ENCODE results near the gene CASKIN2. TPM values are rescaled to one million over a fixed set of nuclear protein-coding genes. Genes with fewer than 3 reads are reported as not detected.

The CASKIN2 gene
- total and polyA plus RNA-seq, 2 donors, result 1.0 to 5.4 TPM

DNA sequence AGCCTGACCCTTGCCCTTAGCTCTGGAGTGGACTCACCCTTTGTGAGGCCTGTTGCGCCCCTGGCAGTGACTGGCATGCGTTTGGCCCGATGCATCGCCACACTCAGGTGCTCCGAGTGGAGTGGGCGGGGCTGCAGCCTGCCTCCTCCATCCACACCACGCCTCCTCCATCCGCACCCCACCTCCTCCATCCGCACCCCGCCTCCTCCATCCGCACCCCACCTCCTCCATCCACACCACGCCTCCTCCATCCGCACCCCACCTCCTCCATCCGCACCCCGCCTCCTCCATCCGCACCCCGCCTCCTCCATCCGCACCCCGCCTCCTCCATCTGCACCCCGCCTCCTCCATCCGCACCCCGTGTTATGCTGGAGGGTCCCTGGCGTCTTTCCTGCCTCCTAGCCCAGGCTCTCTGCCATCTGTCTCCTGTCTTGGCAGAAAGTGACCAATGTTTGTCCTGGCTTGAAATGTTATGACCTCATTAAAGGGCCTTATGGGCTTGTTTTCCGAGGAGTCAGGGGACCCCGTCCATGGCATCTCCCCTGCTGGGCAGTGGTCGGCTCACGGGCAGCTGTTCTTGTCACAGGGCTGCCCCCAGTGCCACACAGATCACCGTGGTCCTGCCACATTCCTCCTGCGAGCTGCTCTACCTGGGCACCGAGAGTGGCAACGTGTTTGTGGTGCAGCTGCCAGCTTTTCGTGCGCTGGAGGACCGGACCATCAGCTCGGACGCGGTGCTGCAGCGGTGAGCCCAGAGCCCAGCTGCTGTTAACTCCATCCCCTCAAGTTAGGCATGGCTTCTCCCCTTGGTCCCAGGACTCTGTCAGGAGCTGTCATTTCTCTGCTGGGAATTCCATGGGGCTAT is 43.6 kb upstream of the CASKIN2 start:
- Histone ChIP-seq H3K36me3 (ENCODE audit: control insufficient read depth in 2 of 2, insufficient read depth in 2 of 2, low read length in 1 of 2) (peaks cover 0 to 3% of the 10 kb centered on the region in 2 donors), H3K27ac (ENCODE audit: low read depth in 1 of 2, low read length in 1 of 2) (no peak overlapping the region), H3K4me1 (ENCODE audit: control insufficient read depth in 2 of 2, insufficient read depth in 2 of 2, low read length in 2 of 2) (no peaks in the 10 kb centered on the region), H3K4me3 (ENCODE audit: low read length in 2 of 2) (no peak overlapping the region), H3K9me3 (ENCODE audit: control insufficient read depth in 2 of 2, insufficient read depth in 1 of 2, low read length in 1 of 2) (no peaks in the 10 kb centered on the region), H3K27me3 (ENCODE audit: control insufficient read depth in 2 of 2, insufficient read depth in 1 of 2, low read length in 1 of 2) (no peaks in the 10 kb centered on the region)
- DNase-seq (ENCODE audit: low read depth in 6 of 9, low spot score in 9 of 9), result no peak
- 92% methylated on average over 36 of the region's 38 CpGs for WGBS

DNA sequence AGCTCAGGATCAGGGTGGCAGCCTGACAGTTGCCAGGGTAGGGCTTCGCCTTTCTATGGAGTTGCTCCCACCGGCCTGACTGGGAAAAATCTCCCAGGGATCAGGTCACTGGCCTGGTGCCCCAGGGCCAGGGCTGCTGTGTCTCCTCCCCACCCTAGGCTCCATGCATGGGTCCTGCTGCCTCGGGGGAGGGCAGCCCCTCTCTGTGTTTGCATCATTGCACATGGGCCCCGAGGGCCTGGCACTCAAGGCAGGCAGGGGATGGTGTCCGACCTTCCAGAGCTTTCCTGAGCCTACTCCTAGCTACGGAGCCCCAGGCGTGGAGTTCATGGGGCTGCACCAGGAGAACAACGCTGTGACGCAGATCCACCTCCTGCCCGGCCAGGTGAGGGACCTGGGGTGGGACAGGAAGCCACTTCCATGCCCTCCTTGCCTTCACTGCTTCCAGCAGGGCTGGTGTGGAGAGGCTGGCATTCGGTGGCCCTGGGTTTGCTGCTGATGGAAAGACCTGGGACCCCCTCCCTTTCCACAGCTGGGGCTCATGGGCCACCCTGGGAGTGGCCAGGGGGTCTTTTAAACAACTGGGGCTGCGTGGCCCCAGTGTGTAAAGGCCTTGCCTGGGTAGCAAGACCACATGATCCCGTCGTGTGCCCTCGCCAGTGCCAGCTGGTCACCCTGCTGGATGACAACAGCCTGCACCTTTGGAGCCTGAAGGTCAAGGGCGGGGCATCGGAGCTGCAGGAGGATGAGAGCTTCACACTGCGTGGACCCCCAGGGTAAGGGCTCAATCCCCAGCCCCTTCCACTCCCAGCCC is 42.7 kb upstream of the CASKIN2 start:
- Histone ChIP-seq H3K4me1 (ENCODE audit: control insufficient read depth in 2 of 2, insufficient read depth in 2 of 2, low read length in 2 of 2) (no peaks in the 10 kb centered on the region), H3K27ac (ENCODE audit: low read depth in 1 of 2, low read length in 1 of 2) (no peak overlapping the region), H3K27me3 (ENCODE audit: control insufficient read depth in 2 of 2, insufficient read depth in 1 of 2, low read length in 1 of 2) (no peaks in the 10 kb centered on the region), H3K4me3 (ENCODE audit: low read length in 2 of 2) (no peak overlapping the region), H3K36me3 (ENCODE audit: control insufficient read depth in 2 of 2, insufficient read depth in 2 of 2, low read length in 1 of 2) (peaks cover 0 to 1% of the 10 kb centered on the region in 2 donors), H3K9me3 (ENCODE audit: control insufficient read depth in 2 of 2, insufficient read depth in 1 of 2, low read length in 1 of 2) (no peaks in the 10 kb centered on the region)
- WGBS, result 95% methylated on average over 18 of the region's 18 CpGs
- DNase-seq (ENCODE audit: low read depth in 6 of 9, low spot score in 9 of 9), result no peak

DNA sequence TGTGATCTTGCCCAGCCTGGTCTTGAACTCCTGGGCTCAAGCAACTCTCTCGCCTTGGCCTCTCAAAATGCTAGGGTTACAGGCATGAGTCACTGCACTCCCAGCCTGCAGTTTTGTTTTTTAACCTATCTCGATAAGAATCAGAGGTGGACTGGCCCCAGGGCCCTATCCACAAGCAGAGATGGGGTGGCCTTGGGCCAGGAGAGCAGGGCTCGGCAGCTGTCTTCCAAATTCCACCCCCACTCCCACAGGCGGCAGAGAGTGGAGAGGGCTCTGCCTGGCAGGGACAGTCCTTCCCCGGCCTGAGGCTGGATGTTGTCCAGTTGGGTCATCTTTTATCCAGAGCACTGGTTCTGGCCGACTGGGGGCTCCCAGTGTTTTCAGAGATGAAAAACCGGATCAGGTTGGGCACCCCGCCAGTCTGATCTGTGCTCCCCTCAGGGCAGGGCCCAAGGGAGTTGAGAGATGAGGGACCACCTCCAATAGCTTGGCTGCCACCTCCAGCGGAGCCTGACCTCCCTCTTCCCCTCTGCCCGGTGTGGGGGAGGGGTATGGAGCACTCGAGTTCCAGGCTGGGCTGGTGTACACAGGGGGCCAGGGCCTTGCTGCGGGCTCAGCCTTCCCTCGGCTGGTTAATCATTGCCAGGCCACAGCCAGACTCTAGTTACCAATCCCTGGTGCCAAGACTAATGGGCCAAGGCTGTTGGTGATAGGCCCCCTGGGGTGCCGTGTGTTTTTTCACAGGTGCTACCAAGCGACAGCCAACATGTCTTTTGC is 41.9 kb upstream of the CASKIN2 start:
- DNase-seq (ENCODE audit: low read depth in 6 of 9, low spot score in 9 of 9), result no peak
- no peak overlapping the region for H3K27ac ChIP-seq (ENCODE audit: low read depth in 1 of 2, low read length in 1 of 2)
- H3K4me1 ChIP-seq (ENCODE audit: control insufficient read depth in 2 of 2, insufficient read depth in 2 of 2, low read length in 2 of 2), result no peaks in the 10 kb centered on the region
- 95% methylated on average over 15 of the region's 15 CpGs for WGBS
- no peak overlapping the region for H3K4me3 ChIP-seq (ENCODE audit: low read length in 2 of 2)
- no peaks in the 10 kb centered on the region for H3K9me3 ChIP-seq (ENCODE audit: control insufficient read depth in 2 of 2, insufficient read depth in 1 of 2, low read length in 1 of 2)
- no peaks in the 10 kb centered on the region for H3K36me3 ChIP-seq (ENCODE audit: control insufficient read depth in 2 of 2, insufficient read depth in 2 of 2, low read length in 1 of 2)
- no peaks in the 10 kb centered on the region for H3K27me3 ChIP-seq (ENCODE audit: control insufficient read depth in 2 of 2, insufficient read depth in 1 of 2, low read length in 1 of 2)

DNA sequence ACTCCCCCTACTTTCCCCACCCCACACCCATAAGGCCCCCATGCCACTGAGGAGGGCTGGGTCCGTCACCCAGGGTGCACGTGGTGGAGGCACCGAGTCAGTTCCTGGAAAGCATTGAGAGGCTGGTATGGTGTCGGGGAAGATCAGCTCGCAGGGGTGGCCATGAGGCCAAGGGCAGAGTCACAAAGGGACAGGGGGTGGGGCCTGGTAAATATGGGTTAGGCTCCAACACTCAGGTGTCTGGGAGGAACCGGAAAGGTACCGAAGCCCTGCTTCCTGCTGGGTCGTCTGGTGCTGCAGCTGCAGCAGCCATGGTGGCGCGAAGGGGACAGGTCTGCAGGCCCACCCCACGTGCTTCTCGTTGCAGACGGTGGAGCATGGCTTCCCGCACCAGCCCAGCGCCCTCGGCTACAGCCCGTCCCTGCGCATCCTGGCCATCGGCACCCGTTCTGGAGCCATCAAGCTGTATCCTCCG is 40.4 kb upstream of the CASKIN2 start:
- no peaks in the 10 kb centered on the region for H3K4me1 ChIP-seq (ENCODE audit: control insufficient read depth in 2 of 2, insufficient read depth in 2 of 2, low read length in 2 of 2)
- no peak overlapping the region for H3K4me3 ChIP-seq (ENCODE audit: low read length in 2 of 2)
- H3K27me3 ChIP-seq (ENCODE audit: control insufficient read depth in 2 of 2, insufficient read depth in 1 of 2, low read length in 1 of 2), result no peaks in the 10 kb centered on the region
- no peaks in the 10 kb centered on the region for H3K9me3 ChIP-seq (ENCODE audit: control insufficient read depth in 2 of 2, insufficient read depth in 1 of 2, low read length in 1 of 2)
- H3K36me3 ChIP-seq (ENCODE audit: control insufficient read depth in 2 of 2, insufficient read depth in 2 of 2, low read length in 1 of 2), result no peaks in the 10 kb centered on the region
- H3K27ac ChIP-seq (ENCODE audit: low read depth in 1 of 2, low read length in 1 of 2), result no peak overlapping the region
- no peak for DNase-seq (ENCODE audit: low read depth in 6 of 9, low spot score in 9 of 9)
- 97% methylated on average over 21 of the region's 21 CpGs for WGBS

DNA sequence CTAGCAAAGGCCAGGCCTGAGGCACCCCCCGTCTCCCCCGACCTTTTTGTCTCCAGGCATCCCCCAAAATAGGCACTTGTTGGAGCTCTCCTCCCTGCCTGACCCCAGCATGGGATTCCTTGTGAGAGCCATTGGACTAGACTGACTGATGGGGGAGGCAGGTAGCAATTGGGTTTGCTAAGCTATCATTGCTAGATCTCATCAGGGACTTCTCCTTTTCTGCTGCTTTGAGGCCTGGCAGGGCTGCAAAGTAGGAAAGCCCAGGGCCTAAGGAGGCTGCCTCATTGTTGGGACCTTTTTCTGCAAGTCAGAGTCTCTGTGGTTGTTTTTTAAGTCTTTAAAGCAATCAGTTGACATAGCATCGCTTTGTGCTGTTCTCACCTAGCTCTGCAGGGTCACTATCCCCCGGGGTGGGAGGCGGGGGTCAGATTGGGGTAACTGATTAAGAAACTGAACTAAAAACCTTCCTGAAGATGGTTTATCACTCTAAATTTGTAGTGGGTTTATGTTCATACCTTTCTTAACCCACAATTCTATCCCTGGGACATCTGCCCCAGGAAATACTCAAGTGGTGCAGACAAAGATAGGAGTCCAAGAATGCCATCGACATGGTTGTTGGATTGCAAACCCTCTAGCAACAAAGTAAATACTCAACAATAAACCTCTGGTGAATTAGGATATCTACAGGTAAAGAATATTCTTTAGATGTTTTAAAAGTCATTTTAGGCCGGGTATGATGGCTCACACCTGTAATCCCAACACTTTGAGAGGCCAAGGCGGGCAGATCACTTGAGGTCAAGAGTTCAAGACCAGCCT is 38.2 kb upstream of the CASKIN2 start:
- H3K9me3 ChIP-seq (ENCODE audit: control insufficient read depth in 2 of 2, insufficient read depth in 1 of 2, low read length in 1 of 2), result no peaks in the 10 kb centered on the region
- 90% methylated on average over 8 of the region's 8 CpGs for WGBS
- H3K4me3 ChIP-seq (ENCODE audit: low read length in 2 of 2), result no peak overlapping the region
- H3K27ac ChIP-seq (ENCODE audit: low read depth in 1 of 2, low read length in 1 of 2), result no peak overlapping the region
- H3K4me1 ChIP-seq (ENCODE audit: control insufficient read depth in 2 of 2, insufficient read depth in 2 of 2, low read length in 2 of 2), result no peaks in the 10 kb centered on the region
- DNase-seq (ENCODE audit: low read depth in 6 of 9, low spot score in 9 of 9), result no peak
- H3K36me3 ChIP-seq (ENCODE audit: control insufficient read depth in 2 of 2, insufficient read depth in 2 of 2, low read length in 1 of 2), result no peaks in the 10 kb centered on the region
- H3K27me3 ChIP-seq (ENCODE audit: control insufficient read depth in 2 of 2, insufficient read depth in 1 of 2, low read length in 1 of 2), result no peaks in the 10 kb centered on the region

DNA sequence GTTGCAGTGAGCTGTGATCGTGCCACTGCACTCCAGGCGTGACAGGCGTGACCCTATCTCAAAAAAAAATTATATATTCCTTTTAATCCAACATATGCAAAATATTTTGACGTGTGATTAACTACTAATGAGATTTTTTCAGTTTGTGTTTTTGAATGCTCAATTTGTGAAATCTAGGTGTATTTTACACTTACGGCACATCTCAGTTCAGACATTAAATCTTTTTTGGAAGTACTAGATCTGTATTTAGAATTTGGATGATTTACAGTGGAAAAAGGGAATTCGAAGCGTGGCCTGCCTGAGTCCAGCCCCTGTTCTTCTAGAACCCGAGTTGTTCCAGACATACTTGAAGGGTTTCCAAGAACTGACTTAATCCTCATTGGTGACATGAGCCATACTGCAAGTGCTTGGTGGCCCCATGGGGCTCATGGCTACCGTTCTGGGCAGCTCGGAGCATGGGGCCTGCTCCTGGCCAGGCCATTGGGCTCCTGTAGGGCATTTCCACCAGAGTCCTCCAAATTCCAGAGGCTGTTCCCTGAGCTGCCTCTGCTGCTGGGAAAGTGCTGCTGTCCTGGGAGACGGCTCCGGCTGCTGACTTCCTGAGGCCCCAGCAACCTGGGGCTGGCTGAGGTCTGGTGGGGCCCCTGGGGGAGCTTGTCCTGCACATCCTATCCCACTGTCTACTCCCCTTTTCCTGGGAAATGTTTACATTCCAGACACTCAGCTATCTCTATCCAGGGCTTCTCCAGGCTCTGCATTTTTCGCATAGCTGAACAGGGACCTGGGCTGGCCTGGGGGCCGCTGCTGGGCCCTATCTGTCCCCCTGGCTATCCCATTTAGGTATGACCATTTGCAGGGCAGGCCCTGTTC is 37.3 kb upstream of the CASKIN2 start:
- Histone ChIP-seq H3K27me3 (ENCODE audit: control insufficient read depth in 2 of 2, insufficient read depth in 1 of 2, low read length in 1 of 2) (no peaks in the 10 kb centered on the region), H3K9me3 (ENCODE audit: control insufficient read depth in 2 of 2, insufficient read depth in 1 of 2, low read length in 1 of 2) (no peaks in the 10 kb centered on the region), H3K4me3 (ENCODE audit: low read length in 2 of 2) (no peak overlapping the region), H3K4me1 (ENCODE audit: control insufficient read depth in 2 of 2, insufficient read depth in 2 of 2, low read length in 2 of 2) (no peaks in the 10 kb centered on the region), H3K27ac (ENCODE audit: low read depth in 1 of 2, low read length in 1 of 2) (no peak overlapping the region), H3K36me3 (ENCODE audit: control insufficient read depth in 2 of 2, insufficient read depth in 2 of 2, low read length in 1 of 2) (no peaks in the 10 kb centered on the region)
- WGBS, result 96% methylated on average over 14 of the region's 14 CpGs
- DNase-seq (ENCODE audit: low read depth in 6 of 9, low spot score in 9 of 9), result no peak

DNA sequence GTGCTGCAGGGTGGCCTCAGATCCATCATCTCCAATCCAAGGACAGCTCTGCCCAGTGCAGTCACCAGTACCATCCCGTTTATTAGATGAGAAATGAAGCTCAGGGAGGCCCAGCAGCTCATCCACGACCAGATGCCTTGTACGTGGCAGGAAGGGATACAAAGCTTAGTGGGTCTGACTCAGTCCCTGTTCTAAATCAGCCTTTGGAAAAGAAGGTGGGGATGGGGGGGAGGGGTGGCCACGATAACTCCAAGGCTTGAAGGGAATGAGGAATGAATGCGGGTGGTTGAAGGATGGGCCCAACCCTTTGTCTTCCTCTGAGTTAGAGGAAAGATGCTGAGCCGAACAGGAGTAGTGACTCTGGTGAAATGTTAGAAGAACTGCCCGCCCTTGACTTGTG is 35.9 kb upstream of the CASKIN2 start:
- 95% methylated on average over 7 of the region's 7 CpGs for WGBS
- no peak overlapping the region for H3K27ac ChIP-seq (ENCODE audit: low read depth in 1 of 2, low read length in 1 of 2)
- no peaks in the 10 kb centered on the region for H3K27me3 ChIP-seq (ENCODE audit: control insufficient read depth in 2 of 2, insufficient read depth in 1 of 2, low read length in 1 of 2)
- H3K9me3 ChIP-seq (ENCODE audit: control insufficient read depth in 2 of 2, insufficient read depth in 1 of 2, low read length in 1 of 2), result no peaks in the 10 kb centered on the region
- no peak overlapping the region for H3K4me3 ChIP-seq (ENCODE audit: low read length in 2 of 2)
- no peak for DNase-seq (ENCODE audit: low read depth in 6 of 9, low spot score in 9 of 9)
- H3K4me1 ChIP-seq (ENCODE audit: control insufficient read depth in 2 of 2, insufficient read depth in 2 of 2, low read length in 2 of 2), result no peaks in the 10 kb centered on the region
- H3K36me3 ChIP-seq (ENCODE audit: control insufficient read depth in 2 of 2, insufficient read depth in 2 of 2, low read length in 1 of 2), result no peaks in the 10 kb centered on the region

DNA sequence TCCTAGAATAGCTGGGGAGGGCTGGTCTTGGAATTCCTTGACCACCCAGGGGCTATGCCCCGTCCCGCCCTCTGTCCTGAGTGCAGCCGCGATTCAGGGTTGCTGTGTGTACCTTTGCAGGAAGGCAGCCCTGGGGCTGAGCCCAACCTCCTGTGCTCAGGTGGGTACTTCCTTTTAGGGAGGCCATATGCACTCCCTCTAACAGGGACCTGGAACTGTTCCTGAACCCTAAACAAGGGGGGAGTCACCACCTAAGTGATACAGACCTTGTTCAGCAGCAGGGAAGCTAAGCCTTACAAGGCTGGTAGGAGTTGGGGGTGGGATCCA is 34.8 kb upstream of the CASKIN2 start:
- no peaks in the 10 kb centered on the region for H3K9me3 ChIP-seq (ENCODE audit: control insufficient read depth in 2 of 2, insufficient read depth in 1 of 2, low read length in 1 of 2)
- no peaks in the 10 kb centered on the region for H3K4me1 ChIP-seq (ENCODE audit: control insufficient read depth in 2 of 2, insufficient read depth in 2 of 2, low read length in 2 of 2)
- H3K27ac ChIP-seq (ENCODE audit: low read depth in 1 of 2, low read length in 1 of 2), result no peak overlapping the region
- H3K4me3 ChIP-seq (ENCODE audit: low read length in 2 of 2), result no peak overlapping the region
- H3K27me3 ChIP-seq (ENCODE audit: control insufficient read depth in 2 of 2, insufficient read depth in 1 of 2, low read length in 1 of 2), result no peaks in the 10 kb centered on the region
- DNase-seq (ENCODE audit: low read depth in 6 of 9, low spot score in 9 of 9), result no peak
- H3K36me3 ChIP-seq (ENCODE audit: control insufficient read depth in 2 of 2, insufficient read depth in 2 of 2, low read length in 1 of 2), result no peaks in the 10 kb centered on the region
- WGBS, result 85% methylated on average over 4 of the region's 4 CpGs

Data from thymus (tissue), 11 donors.